ENCODE results near the gene CRMP1. TPM values are rescaled to one million over a fixed set of nuclear protein-coding genes. Genes with fewer than 3 reads are reported as not detected.
A peak's percentile ranks its signal among the peaks of the same experiment; 100 is the strongest.

Gene CRMP1
- total RNA-seq, 3 donors from 2014 or later (not counting 1 experiment from before 2014, with no cell fraction given): not detected

DNA sequence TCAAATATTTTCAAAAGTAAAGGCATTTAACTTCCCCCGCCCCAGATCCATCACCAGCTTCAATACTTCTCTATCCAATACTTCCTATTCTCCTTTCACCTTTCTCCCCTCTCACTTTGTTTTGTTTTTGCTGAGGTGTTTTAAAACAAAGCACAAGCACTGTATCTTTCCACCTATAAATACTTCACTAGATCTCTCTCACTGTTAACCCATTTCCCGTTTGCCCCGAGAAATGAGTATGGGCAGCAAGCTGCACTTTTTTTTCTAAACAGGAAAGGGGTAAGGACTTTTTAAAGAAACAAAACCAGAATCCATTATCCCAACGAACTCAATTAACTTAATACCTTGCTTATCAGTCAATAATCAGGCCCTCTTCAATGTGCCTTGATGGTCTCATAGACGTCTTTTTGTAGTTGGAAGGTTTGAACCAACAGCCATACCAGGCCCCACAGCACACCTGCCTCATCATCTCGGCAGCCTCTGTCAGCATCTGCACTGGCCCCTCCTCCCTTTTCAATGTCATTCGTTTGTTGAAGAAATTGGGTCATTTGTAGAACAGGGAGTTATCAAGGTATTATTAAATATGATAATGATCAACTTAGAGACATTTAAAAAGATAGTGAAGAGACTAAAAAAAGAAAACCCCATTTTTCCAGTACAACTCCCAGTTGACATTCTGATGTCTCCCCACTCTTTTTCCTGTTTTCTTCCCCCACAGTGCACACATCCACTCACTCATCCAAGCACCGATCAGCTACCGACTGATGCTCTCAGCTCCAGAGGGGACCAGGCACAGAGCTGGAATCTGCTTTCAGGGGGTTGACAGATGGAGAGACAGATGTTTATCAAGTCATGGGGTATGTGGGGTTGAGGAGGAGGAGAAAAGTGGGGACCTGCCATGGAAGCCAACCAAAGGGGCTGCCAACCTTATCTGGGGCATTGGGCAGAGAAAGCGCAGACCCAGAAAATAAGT, 25.8 kb downstream of the CRMP1 start:
- Histone ChIP-seq H3K9me3 (ENCODE audit: control insufficient read depth, insufficient read depth, low read length) (no peaks in the 10 kb centered on the region), H3K4me3 (ENCODE audit: low read length) (no peak overlapping the region), H3K27ac (ENCODE audit: low read length) (no peak overlapping the region), H3K36me3 (ENCODE audit: control insufficient read depth, insufficient read depth, low read length) (no peaks in the 10 kb centered on the region), H3K27me3 (ENCODE audit: control insufficient read depth, insufficient read depth, low read length) (no peaks in the 10 kb centered on the region), H3K4me1 (ENCODE audit: control insufficient read depth, insufficient read depth, low read length) (peaks cover 8% of the 10 kb centered on the region)
- Mint-ChIP-seq H3K4me3 (no peak overlapping the region), H3K36me3 (no peaks in the 10 kb centered on the region), H3K9me3 (no peaks in the 10 kb centered on the region), H3K27ac (no peak overlapping the region), H3K27me3 (ENCODE audit: low read depth in 2 of 2) (peaks cover 7 to 20% of the 10 kb centered on the region in 2 donors), H3K4me1 (peaks cover 14% of the 10 kb centered on the region in 2 donors)
- intact Hi-C loops (cut with micrococcal nuclease): no loop called here
- DNase-seq (no peak), ATAC-seq (no peak)
- TF ChIP-seq, protein P1, sequence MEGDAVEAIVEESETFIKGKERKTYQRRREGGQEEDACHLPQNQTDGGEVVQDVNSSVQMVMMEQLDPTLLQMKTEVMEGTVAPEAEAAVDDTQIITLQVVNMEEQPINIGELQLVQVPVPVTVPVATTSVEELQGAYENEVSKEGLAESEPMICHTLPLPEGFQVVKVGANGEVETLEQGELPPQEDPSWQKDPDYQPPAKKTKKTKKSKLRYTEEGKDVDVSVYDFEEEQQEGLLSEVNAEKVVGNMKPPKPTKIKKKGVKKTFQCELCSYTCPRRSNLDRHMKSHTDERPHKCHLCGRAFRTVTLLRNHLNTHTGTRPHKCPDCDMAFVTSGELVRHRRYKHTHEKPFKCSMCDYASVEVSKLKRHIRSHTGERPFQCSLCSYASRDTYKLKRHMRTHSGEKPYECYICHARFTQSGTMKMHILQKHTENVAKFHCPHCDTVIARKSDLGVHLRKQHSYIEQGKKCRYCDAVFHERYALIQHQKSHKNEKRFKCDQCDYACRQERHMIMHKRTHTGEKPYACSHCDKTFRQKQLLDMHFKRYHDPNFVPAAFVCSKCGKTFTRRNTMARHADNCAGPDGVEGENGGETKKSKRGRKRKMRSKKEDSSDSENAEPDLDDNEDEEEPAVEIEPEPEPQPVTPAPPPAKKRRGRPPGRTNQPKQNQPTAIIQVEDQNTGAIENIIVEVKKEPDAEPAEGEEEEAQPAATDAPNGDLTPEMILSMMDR (IDR thresholded peaks at IDR 0.05): no peak
- 57% methylated on average over 8 of the region's 10 CpGs for WGBS (ENCODE audit: insufficient coverage)

DNA sequence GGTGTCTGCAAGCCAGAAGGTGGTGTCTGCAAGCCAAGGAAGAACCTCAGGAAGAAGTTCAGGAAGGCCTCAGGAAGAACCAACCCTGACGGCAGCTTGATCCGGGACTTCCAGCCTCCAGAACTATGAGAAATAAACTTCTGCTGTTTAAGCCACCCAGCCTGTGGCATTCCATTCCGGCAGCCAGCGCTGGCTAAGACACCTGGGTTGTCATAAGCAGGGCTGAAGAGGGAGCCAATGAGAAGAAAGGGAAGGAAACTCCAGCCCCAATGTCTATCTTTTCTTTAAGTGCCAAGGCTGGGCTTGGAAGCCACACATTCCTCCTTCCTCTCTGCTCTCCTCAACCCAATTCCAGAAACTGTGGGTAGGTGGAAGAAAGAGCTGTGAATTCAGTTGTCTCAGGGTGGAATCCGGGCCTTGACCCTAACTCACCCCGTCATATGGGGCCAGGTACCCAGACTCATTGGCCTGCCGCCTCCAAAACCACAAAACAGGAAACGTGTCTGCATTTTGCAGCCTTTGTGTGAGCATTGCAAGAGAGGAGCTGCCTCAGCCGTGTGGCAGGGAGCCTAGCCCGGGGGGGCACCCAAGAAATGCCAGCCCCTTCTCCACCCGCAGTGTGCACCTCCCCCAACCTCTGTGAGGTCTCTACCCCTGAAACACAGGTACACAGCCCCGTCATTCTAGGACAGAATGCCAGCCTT, 26.8 kb downstream of the CRMP1 start:
- H3K9me3 Mint-ChIP-seq: no peaks in the 10 kb centered on the region
- TF ChIP-seq, protein P1 (IDR thresholded peaks at IDR 0.05): no peak
- Histone ChIP-seq H3K4me1 (ENCODE audit: control insufficient read depth, insufficient read depth, low read length) (peaks cover 8% of the 10 kb centered on the region), H3K9me3 (ENCODE audit: control insufficient read depth, insufficient read depth, low read length) (no peaks in the 10 kb centered on the region), H3K27me3 (ENCODE audit: control insufficient read depth, insufficient read depth, low read length) (no peaks in the 10 kb centered on the region), H3K27ac (ENCODE audit: low read length) (no peak overlapping the region), H3K36me3 (ENCODE audit: control insufficient read depth, insufficient read depth, low read length) (no peaks in the 10 kb centered on the region), H3K4me3 (ENCODE audit: low read length) (no peak overlapping the region)
- H3K4me3 Mint-ChIP-seq: no peak overlapping the region
- WGBS (ENCODE audit: insufficient coverage): 9% methylated on average over 12 of the region's 12 CpGs
- no peaks in the 10 kb centered on the region for H3K36me3 Mint-ChIP-seq
- peaks cover 8 to 20% of the 10 kb centered on the region in 2 donors for H3K27me3 Mint-ChIP-seq (ENCODE audit: low read depth in 2 of 2)
- ATAC-seq (peak in 2 of 3 donors; percentile 31 to 53), DNase-seq (no peak)
- H3K4me1 Mint-ChIP-seq: peaks cover 14% of the 10 kb centered on the region in 2 donors
- H3K27ac Mint-ChIP-seq: no peak overlapping the region
- intact Hi-C loops (cut with micrococcal nuclease): no loop called here

DNA sequence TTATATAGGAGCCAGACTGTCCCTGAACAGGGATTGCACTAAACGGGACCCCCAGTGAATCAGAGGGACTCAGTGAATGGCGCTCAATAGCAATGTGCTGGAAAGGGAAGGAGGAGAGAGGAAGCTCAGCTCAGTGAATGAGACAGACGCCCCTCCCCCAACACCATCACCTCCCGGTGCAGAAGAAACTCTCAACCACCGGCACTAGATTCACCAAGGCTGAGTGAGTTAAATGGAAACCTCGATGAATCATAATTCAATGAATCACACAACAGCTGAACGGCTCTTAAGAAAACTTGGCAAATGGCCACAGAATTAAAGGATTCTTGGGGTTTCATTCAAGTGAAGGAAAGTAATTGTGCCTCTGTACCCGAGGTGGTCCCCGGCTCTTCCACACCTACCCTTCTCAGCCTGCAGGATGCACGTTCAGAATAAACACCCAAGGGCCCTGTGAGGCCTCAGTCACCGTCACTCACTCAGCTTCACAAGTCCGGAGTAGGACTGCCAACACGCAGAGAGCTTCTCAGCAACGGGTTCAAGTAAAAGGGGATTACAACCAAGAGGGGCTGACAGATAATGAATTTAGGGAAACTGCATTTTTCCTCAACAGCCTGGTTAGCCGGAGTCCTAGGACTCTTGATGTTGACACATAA, 29.3 kb downstream of the CRMP1 start:
- no peak overlapping the region for H3K4me3 ChIP-seq (ENCODE audit: low read length)
- H3K9me3 Mint-ChIP-seq: no peaks in the 10 kb centered on the region
- H3K27me3 ChIP-seq (ENCODE audit: control insufficient read depth, insufficient read depth, low read length): no peaks in the 10 kb centered on the region
- no peaks in the 10 kb centered on the region for H3K36me3 Mint-ChIP-seq
- H3K27me3 Mint-ChIP-seq (ENCODE audit: low read depth in 2 of 2): peaks cover 2 to 10% of the 10 kb centered on the region in 2 donors
- no peak overlapping the region for H3K4me3 Mint-ChIP-seq
- no peaks in the 10 kb centered on the region for H3K9me3 ChIP-seq (ENCODE audit: control insufficient read depth, insufficient read depth, low read length)
- DNase-seq (no peak), ATAC-seq (no peak)
- H3K36me3 ChIP-seq (ENCODE audit: control insufficient read depth, insufficient read depth, low read length): no peaks in the 10 kb centered on the region
- H3K27ac Mint-ChIP-seq: no peak overlapping the region
- H3K27ac ChIP-seq (ENCODE audit: low read length): no peak overlapping the region
- TF ChIP-seq, protein P1 (IDR thresholded peaks at IDR 0.05): no peak
- intact Hi-C loops (cut with micrococcal nuclease): no loop called here
- H3K4me1 Mint-ChIP-seq: peaks cover 14% of the 10 kb centered on the region in 2 donors
- peaks cover 8% of the 10 kb centered on the region for H3K4me1 ChIP-seq (ENCODE audit: control insufficient read depth, insufficient read depth, low read length)
- 42% methylated on average over 14 of the region's 15 CpGs for WGBS (ENCODE audit: insufficient coverage)
